GM21786 (cell line): ENCODE results near the gene NTM.

Experiments used
- ATAC-seq: cut with Tn5 transposase; IDR thresholded peaks from one replicate; pipeline ENCODE4 v1.9.1; 2021; ENCODE audit not compliant: unreplicated experiment

The NTM gene

DNA sequence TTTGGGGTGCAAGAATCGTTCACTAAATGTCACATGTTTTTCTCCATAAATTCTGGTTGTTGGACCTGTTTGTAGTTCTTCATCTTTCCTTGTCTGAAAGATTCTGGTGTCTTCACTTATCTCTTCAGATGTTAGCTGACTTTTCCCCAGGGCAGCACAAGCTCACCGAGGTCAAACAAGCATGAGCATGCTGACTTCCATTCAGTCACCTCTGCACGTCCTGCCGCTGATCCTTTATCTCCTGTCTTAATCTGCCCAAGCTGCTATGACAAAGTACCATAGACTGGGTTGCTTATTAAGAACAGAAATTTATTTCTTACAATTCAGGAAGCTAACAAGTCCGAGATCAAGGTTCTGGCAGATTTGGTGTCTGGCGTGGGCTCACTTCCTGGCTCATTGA is 800.6 kb downstream of the NTM start:
- ATAC-seq: no peak

DNA sequence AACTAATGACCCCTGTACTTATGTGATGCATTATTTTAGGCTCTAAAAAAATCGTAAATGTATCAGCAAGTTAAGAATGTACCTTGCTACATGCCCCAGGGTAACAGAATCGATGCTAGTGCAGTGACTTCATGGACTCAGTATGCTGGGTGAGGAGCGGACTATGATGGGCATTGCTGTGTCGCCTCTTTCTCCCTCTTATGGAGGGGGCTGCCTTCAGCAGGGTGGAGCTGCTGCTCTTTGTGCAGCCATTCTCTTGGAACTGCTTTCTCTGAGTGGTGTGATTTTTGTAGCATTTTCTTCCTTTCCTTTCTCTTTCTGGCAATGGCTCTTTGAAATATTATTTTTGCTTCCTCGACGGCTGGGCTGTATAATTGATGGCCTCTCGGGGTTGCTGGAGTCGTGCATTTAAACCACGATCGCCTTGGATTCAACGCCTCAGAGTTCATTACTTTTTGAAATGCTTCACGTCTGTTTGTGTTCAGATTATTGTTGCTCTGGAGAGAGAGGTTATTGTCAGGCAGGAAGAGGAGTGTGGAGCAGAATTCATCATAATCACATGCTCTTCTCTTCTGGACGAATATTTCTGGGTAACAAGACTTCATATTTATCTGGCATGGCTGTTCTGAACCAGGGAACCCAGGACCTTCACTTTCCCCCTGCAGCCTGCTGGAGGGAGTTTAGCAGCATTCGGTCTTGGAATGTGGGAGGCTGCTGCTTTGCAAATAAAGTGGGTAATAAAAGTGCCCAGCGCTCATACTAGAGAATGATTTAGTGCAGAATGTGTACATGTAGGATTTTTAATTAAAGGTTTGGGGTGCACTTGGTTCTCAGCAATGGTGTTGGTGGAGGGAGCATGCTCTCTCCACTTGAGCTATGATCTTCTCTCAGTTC is 804.2 kb downstream of the NTM start:
- no peak for ATAC-seq

DNA sequence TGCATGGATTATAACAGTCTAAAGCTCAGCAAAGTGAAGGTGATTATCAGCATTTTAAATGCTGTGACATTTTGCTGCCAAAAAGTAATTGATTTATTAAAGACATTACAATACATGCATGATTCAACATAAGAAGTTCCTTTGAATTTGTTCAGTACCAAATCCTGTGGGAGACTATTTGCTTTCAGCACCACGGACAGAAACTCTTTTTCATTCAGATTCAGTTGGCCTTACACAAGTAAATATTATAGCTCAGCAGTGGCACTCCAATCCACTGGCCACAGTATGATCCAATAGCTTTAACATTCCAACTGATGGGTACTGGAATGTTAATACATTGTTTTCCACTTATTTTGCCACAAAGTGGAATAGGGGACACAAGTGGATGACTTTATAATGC is 806.7 kb downstream of the NTM start:
- ATAC-seq: no peak

DNA sequence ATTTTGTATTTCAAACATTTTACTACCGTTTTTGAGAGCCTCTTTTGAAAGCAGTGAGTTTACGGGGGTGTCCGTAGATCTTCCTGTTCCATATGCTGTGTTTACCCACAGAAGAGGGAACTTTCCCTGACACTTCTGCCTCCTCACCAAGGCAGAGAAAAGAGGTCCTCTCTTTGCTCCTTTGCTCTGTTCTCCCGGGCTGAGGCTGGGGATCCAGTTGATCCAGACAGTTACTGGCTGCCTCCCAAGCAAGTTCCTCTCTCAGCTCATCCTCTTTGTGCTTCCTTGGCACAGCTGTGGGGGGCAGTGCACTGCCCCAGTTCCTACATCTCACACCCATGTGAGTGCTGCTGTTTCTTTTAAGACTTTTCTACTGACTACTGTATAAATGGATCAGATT is 813.7 kb downstream of the NTM start:
- ATAC-seq: no peak

DNA sequence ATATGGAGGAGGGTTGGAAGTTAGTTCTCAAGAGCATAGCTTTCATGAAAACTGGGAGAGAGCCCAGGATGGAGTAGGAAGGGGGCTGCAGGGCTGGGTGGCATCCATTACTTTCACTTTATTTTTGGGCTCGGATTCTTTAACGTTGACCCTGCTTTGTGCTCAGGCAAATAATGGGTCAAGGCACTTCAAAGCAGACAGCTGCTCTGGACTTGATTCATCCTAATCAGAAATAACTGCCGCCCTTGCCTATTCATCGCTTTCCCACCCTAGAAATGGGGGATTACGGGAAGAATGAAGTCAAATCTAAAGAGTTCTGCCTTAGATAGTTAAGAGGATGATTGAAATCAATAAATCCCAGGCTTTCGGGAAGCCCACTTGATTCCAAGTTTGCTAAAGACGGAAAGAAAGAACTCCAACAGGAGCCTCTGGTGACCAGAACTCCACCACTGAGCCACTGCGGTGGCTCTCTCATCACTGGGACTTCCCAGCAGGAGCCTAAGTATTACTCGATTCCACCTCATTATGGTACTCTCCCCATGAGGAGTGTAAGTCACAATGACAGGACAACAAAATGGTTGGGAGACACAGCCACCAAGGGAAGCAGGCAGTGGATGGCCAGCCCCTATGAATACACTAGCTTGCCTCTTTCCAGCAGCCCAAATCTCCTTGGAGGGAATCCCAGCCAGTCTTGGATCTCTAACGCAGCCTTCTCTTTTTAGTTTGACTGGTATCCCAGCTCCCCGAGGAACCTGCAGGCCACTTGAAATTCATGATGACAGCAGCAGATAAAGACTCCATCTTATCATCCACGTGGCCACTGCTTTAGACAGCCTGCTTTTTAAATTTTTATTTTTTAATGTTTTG is 815.5 kb downstream of the NTM start:
- ATAC-seq: no peak

DNA sequence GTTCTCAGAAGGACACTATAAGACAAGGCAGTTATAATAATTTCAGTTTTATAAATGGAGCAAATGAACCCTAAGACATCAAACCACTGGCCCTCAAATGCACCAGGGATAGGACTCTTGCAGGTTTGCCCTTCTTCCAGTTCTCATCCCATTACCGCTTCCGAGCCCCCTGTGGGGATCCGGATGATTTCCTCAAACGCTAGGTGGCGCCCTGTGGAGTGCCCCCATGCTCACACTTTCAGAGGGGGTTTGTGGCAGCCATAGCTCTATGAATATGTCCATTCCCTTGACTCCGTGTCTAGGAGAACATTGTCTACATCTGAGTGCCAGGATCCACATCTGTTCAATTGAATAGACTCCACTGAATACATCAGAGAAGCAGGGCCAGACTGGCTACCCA is 816.3 kb downstream of the NTM start:
- ATAC-seq: no peak

DNA sequence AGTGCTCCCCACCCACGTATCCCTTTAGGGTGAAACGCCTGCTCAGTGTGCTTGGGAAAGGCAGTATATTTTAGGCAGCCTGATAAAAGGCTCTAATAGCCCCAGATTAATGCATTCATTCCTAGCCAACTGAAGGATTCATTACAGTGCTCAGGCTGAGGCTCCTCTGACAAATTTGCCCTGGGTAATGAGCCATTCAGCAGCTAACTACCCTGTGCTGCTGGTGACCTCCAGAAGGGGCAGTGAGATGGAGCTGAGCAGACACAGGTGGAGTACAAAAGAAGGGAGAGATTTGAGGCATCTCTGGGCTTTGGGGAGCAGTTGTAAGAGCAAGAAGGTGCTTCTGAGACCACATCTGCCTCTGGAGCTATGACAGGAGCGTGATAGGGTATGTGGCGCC is 817.0 kb downstream of the NTM start:
- no peak for ATAC-seq

DNA sequence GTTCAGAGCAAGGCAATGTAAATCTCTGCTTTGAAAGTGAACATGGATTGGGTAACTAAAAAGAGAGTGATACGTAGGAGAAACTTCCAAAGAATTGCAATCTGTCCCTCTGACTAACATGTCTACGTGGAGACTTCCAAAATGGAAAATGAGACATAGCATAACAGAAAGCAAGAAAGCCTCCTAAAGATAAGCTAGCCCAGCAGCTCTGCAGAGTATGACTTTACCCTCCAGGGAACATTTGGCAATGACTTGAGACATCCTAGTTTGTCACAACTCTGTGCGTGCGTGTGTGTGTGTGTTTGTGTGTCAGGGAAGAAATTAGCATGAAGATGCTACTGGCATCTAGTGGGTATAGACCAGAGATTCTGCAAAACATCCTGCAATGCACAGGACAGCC is 817.4 kb downstream of the NTM start:
- no peak for ATAC-seq

DNA sequence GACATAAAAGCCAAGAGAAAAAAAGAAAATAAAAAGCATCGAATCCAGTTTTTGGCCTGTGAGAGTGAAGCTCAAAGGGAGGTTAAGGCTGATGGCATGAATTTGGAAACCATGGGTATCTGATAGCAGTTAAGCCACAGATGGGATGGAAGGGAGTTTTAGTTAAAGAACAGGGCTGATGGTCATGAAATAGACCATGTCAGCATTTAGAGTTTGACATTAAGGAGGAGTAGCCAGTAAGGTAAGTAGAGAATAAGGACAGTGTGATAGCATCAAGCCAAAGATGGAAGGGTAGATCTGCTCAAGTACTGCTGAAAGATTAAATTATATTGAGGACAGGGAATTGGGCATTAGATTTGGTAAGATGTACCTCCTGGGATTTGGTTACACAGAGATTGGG is 826.5 kb downstream of the NTM start:
- ATAC-seq: no peak

DNA sequence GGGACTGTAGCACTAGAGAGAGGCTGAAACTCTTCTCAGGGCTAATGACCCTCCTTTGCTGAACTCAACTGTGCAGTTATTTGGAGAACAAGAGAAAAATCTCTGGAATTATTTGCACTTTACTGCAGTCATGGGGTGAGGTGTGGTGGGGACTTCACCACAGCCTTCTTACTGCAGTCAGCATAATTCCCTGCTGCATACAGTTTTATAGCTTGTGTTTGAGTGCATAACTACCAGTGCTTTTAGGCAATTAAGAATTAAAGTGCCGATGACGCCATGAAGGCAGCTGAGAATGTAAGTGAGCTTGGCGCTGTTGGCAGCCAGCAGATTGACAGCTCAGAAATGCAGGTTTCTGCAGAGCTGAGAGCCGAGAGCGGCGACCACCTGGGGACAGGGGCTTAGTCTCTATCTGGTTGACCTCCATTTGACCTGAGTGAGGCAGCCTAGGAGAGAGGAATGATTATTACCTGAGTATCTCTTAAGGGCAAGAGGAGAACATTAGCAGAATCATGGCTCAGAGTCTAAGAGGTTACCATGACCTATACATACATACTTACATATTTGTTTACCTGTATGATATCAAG is 830.0 kb downstream of the NTM start:
- no peak for ATAC-seq

DNA sequence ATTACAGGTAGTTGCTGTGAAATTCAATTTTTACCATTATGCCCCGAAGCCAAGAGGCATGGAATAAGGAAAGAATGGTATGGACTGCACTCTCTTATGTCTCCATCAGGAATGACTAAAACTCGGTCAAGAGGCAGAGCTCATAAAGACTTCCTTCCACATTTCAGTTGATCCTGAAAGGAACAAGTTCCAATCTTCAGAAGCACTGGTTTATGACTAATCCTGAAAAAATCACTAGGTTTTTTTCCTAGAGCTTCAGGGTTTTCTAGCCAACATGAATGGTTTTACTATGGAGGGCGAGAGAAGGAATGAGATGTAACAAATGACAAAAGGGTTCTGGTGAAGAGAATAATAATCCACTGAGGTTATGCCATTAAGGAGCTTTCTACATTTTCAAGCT is 832.2 kb downstream of the NTM start:
- ATAC-seq: no peak

DNA sequence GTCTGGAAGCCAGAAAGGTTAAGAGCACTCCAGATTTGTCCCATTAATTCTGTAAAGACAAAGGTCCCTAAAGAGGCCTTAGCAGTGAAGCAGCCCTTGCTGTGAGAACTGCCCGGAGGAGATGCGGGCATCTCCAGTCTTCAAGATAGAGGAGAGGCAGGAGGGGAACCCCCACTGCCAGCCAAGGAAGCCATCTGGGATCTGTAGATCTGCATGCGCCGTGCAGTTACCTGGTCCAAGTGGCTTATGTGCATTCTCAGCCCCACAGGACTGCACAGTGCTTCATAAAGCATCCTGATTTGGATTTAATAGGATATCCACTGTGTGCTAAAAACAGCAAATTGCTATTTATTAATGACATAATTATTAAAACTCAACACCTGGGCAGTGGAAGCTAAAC is 834.6 kb downstream of the NTM start:
- ATAC-seq: no peak

DNA sequence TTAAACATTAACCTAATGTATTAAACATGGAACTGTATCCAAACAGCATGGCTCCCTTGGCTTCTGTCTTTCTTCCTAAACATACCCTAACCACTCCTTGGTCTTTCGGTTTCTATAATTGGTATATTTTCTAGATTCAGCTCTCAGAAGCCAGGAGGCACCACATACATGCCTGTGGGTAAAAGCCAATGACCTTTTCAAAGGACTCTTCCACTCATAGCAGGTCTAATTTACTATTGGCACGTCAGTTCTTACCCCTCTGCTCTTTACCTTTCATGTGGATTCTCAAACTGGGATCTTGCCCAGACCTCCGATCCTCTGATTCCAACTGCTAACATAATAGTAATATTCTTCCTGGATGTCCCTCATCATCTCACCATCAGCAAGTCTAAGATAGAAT is 835.1 kb downstream of the NTM start:
- no peak for ATAC-seq

DNA sequence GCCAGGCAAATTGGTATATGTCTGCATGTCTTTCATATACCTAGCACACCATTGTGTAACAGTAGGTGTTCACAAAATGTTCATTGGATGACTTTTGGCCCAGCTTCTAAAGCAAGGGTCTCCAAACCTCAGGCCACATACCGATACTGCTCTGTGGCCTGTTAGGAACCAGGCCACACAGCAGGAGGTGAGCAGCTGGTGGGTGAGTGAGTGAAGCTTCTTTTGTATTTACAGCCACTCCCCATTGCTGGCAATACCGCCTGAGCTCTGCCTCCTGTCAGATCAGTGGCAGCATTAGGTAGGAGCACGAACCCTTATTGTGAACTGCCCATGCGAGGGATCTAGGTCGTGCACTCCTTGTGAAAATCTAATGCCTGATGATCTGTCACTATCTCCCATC is 836.6 kb downstream of the NTM start:
- no peak for ATAC-seq

DNA sequence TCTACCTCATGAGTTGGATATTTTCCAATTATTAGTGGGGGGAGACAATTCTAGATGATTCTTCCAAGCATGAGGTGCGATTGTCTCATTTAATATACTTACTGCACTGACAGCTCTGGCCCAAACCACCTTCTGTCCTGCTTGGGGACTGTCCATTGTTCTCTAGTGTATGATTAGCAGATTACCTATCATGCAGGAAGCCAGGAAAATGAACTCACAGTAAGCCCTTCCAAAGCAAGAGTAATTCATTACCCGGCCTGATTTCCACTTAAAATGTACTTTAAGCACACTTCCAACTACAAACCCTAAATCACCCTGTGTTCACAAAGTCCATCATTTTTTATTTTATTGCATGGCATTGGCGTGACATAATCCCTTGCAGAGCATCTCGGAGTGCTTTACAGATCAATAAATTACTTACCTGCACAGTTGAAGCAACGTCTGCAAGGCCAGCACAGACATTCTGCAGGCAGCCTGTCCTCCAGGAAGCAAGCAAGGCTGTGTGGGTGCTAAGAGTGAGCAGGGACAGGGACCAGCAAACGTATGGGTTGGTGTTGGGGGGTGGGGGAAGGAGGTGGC is 838.2 kb downstream of the NTM start:
- ATAC-seq: no peak

DNA sequence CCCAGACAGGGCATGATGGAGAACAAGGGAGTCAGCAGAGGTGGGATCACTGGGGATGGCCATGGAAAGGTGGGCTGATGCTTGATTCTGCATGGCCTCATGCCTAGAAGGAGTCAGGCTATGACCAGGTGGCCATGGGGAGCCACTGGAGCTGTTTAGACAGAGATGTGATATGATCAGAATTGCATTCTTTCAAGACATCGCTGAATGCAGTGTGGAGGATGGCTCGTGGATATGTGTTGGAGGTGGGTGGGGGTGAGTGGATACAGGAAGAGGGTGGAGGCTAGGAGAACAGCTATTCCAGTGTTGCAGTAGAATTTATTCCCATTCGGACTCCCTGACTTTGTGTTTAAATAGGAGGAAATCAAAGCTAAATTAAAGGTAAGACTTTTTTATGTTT is 841.1 kb downstream of the NTM start:
- ATAC-seq: no peak

DNA sequence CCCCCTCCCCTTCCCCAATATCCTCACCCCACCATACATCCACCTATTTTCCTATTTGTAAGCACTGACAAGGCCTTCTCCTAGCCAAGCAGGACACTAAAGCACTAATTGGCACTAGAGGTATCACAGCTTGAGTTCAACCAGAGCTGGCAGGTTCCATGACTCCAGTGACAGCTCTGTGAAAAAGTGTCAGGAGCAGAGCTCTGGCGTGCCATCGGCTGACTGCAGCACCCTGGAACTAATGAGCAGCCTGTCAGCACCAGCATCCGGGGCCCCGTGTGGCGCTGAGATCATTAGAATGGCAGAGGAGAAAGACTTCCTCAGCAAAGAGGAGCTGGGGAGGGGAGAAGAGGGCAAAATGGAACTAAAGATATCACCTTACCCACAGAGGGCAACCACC is 847.4 kb downstream of the NTM start:
- no peak for ATAC-seq

DNA sequence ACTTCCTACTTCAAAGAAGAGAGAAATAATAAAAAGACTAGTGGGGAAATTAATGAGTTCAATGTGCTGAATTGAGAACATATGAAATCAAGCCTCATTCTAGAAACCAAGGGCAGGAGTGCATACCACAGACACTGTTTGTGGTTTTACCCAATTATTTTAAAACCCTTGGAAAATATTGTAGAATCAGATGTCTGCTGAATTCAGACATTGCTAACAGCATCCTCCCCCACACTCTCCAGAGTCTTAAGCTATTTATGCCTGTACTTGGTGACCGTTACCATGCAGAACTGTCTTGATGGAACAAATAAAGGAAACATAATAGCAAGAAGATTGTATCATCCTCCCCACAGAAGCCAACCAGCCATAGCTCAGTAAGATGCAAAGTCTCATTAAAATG is 850.1 kb downstream of the NTM start:
- ATAC-seq: no peak

DNA sequence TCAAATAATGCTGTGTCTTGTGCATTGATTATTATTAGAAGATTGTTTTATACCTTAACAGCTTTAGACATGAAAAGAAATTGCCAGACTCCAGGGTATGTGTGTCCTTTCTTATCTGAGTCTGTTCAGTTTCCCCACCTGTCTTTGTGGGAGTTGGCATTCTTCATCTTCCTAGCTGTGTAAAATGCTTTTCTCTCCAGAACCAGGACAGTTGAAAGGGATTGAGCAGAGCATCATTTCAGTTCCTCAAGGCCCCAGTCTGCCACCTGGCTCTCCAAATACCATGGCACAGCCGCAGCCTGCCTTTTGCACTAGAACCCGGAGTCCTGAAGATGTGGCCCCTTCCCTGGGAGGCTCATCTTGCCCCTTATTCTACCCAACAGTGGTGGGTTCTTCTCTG is 851.9 kb downstream of the NTM start:
- ATAC-seq: no peak

DNA sequence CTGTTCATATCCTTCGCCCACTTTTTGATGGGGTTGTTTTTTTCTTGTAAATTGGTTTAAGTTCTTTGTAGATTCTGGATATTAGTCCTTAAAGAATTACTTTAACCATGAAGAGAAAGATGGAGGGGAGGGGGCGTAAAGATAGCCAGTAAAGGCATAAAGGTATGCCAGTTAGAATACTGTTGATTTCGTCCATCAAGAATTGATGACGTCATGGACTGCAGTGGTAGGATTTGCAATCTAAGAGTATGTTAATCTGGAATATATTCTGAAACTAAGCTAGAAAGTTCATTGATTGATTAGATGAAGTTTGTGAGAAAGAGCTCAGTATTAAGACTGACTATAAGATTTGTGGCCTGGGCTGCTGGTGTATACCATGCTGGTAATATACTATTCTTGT is 856.1 kb downstream of the NTM start:
- ATAC-seq: no peak

DNA sequence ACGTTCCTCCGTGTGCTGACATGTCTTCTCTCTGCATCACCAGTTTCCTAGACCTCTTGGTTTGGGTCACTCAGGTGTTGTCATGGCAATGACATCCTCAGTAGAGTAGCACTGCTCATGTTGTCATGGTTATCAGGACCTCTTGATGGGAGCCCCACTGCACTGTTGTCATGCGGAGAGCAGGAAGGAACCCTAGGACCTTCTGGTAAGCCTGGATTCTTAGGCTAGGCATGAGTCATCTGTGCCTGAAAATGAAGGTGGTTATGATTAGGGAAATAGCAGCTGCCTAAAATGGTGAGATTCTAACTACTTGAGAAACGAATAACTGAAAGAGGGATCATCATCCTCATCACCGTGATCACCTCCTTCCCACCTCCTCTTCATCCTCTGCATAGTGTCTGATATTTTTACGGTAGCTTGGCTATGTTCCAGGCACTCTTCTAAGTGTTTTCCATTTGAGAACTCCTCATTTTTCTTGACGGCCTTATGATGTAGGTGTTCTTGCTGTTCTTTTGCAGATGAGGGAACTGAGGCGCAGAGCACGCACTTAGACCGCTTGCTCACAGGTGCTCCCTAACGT is 858.4 kb downstream of the NTM start:
- no peak for ATAC-seq
